ENCODE results near the gene HOXC13. TPM values are rescaled to one million over a fixed set of nuclear protein-coding genes. Genes with fewer than 3 reads are reported as not detected.

Gene HOXC13
- total RNA-seq, 4 donors from 2014 or later = not detected

DNA sequence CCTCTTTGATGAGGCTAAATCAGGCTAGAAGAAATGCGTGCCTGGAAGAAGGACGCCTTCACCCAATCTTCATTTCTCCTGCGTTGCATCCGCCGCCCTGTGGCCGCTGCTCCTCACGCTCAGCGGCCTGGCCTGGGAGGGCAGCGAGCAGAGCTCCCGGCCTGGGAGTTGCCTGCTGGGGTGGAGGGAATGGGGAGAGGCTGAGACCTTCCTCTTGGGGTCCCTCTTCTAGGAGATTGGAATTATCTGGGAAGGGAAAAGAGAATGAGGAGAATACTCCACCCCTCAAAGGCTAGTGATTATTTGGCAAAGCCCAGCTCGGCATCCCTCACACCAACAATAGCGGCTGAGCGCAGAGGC is 13.7 kb downstream of the HOXC13 start:
- no peak overlapping the region for H3K27ac ChIP-seq (replicated peaks in 1 of 4)
- H3K4me3 ChIP-seq = no peak overlapping the region
- intact Hi-C loops (cut with DNase I) = no loop called here
- peaks cover 10 to 100% (median 90%) of the 10 kb centered on the region in 4 donors for H3K27me3 ChIP-seq
- TF ChIP-seq EP300 (IDR thresholded peaks at IDR 0.05) (no peak), POLR2A (IDR thresholded peaks at IDR 0.05; ENCODE audit: low read depth) (no peak), POLR2AphosphoS5 (IDR thresholded peaks at IDR 0.05) (no peak)
- TF ChIP-seq, protein P1, sequence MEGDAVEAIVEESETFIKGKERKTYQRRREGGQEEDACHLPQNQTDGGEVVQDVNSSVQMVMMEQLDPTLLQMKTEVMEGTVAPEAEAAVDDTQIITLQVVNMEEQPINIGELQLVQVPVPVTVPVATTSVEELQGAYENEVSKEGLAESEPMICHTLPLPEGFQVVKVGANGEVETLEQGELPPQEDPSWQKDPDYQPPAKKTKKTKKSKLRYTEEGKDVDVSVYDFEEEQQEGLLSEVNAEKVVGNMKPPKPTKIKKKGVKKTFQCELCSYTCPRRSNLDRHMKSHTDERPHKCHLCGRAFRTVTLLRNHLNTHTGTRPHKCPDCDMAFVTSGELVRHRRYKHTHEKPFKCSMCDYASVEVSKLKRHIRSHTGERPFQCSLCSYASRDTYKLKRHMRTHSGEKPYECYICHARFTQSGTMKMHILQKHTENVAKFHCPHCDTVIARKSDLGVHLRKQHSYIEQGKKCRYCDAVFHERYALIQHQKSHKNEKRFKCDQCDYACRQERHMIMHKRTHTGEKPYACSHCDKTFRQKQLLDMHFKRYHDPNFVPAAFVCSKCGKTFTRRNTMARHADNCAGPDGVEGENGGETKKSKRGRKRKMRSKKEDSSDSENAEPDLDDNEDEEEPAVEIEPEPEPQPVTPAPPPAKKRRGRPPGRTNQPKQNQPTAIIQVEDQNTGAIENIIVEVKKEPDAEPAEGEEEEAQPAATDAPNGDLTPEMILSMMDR (IDR thresholded peaks at IDR 0.05) = no peak
- no peaks in the 10 kb centered on the region for H3K9me3 ChIP-seq
- DNase-seq (ENCODE audit: extremely low spot score) = no peak
- no peaks in the 10 kb centered on the region for H3K36me3 ChIP-seq
- peaks cover 7 to 48% (median 31%) of the 10 kb centered on the region in 4 donors for H3K4me1 ChIP-seq
- 10% methylated on average over 13 of the region's 13 CpGs for WGBS

DNA sequence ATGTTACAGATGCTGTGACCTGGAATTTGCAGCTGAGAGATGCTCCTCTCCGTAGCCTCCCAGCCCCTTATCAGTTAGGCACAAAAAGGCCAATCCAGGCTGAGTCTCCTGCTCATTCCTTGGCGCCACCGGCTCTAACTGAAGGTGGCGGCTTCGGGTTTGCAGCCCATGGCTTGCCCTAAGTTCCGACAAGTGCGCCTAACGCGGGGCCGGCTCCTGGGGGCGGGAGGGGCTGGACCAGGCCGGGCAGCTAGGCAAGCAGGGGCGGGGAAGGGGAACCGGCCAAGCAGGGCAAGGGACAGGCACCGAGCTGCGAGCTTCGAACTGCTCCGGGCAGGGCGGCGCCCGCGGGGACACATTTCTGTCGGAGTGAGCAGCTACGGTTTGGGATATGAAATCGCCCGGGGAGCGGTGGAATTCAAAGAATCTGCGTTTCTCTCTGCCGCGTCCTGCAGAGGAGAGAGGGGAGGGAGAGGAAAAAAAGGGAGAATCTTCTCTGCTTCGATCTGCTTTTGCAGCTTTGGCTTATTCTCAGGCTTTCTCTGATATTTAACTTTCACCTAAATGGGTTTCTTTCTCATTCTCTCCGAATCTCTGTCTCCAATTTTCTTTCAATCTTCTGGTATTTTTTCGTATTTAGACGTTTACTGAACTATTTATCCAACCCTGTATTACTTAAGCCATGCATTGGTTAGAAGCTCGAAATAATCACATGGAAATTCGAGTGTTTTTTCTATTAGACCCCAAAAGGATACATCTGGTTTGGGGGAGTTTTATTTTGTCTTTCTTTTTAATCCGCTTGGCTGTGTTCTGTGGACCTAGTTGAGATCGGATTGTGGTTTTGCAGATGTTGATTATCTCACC is 14.5 kb downstream of the HOXC13 start:
- Histone ChIP-seq H3K27me3 (peaks cover 10 to 100% (median 93%) of the 10 kb centered on the region in 4 donors), H3K9me3 (no peaks in the 10 kb centered on the region), H3K4me3 (no peak overlapping the region), H3K36me3 (no peaks in the 10 kb centered on the region), H3K4me1 (peaks cover 7 to 48% (median 31%) of the 10 kb centered on the region in 4 donors), H3K27ac (replicated peaks in 1 of 4) (no peak overlapping the region)
- DNase-seq (ENCODE audit: extremely low spot score) = no peak
- TF ChIP-seq POLR2A (IDR thresholded peaks at IDR 0.05; ENCODE audit: low read depth) (no peak), POLR2AphosphoS5 (IDR thresholded peaks at IDR 0.05) (no peak), EP300 (IDR thresholded peaks at IDR 0.05) (no peak)
- TF ChIP-seq, protein P1 (IDR thresholded peaks at IDR 0.05) = no peak
- intact Hi-C loops (cut with DNase I) = no loop called here
- WGBS = 10% methylated on average over 24 of the region's 38 CpGs

DNA sequence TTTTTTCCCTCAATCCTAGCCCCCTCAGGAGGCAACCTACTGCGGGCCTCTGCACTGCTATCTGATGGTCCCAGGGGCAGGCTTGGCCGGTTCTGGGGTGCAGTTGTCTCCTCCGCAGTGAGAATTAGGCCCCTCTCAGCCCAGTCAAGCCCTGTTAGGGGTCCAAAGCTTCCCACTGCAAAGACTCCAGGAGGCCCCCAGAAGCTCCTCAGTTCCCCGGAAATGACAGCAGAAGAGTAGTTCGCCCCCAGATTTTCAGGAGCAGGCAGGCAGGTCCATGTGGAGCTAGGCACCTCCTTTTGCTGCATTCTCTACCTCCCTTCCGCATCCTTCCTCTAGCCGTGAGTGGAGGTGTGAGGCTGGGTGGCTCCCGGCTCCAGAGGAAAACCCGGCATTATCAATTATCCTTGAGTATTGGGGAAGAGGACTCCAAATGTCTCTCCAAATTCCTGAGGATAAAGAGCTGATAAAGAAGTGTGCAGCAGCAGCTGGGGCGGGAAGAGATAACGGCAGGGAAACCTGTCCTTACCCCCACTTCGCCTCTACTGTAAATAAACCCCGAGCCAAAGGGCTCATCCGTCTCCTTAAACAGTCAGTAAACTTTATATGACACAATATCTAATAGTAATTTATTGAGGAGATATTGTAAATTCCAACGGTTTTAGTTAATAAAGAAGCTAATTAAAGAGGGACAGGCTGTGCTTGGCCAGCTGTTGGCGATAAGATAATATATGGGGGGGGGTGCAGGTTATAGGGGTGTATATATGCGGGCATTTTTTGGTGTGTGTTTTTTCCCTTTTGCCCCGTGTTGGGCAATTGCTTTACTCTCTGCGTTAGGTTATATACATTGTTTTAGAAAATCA is 15.4 kb downstream of the HOXC13 start:
- H3K27ac ChIP-seq (replicated peaks in 1 of 4) = no peak overlapping the region
- H3K27me3 ChIP-seq = peaks cover 10 to 100% (median 98%) of the 10 kb centered on the region in 4 donors
- H3K36me3 ChIP-seq = no peaks in the 10 kb centered on the region
- no peaks in the 10 kb centered on the region for H3K9me3 ChIP-seq
- H3K4me3 ChIP-seq = no peak overlapping the region
- intact Hi-C loops (cut with DNase I) = no loop called here
- TF ChIP-seq, protein P1 (IDR thresholded peaks at IDR 0.05) = no peak
- no peak for TF ChIP-seq POLR2AphosphoS5 (IDR thresholded peaks at IDR 0.05)
- TF ChIP-seq POLR2A (IDR thresholded peaks at IDR 0.05; ENCODE audit: low read depth) = no peak
- H3K4me1 ChIP-seq = peaks cover 7 to 48% (median 31%) of the 10 kb centered on the region in 4 donors
- WGBS = 8% methylated on average over 19 of the region's 19 CpGs
- DNase-seq (ENCODE audit: extremely low spot score) = no peak

DNA sequence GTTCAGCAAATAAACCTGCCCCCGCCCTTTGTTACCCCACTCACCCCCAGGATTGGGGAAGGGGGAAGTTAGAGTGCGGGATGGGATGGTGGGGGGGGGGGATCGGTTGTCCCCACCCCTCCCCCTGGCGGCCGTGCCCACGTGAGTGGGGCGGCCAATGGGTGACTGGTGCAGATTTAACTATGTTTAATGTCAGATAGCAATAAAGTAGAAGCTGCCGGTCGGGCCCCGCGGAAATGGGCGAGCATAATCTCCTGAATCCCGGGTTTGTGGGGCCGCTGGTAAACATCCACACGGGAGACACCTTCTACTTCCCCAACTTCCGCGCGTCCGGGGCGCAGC is 16.0 kb downstream of the HOXC13 start, which contains the start of gene HOXC12:
Gene HOXC12, plus strand, starts transcription at position 210 of the 342 bp plus-strand sequence. Its CDS starts 27 bp downstream, at position 237.
- no peak for TF ChIP-seq POLR2AphosphoS5 (IDR thresholded peaks at IDR 0.05)
- TF ChIP-seq POLR2A (IDR thresholded peaks at IDR 0.05; ENCODE audit: low read depth) = no peak
- TF ChIP-seq, protein P1 (IDR thresholded peaks at IDR 0.05) = no peak
- TF ChIP-seq EP300 (IDR thresholded peaks at IDR 0.05) = no peak
- Histone ChIP-seq H3K9me3 (no peaks in the 10 kb centered on the region), H3K36me3 (no peaks in the 10 kb centered on the region), H3K27ac (replicated peaks in 1 of 4) (no peak within 1 kb of the TSS), H3K4me3 (no peak within 1 kb of the TSS), H3K4me1 (peaks cover 7 to 48% (median 31%) of the 10 kb centered on the region in 4 donors), H3K27me3 (peaks cover 10 to 100% (median 98%) of the 10 kb centered on the region in 4 donors)
- intact Hi-C loops (cut with DNase I) = no loop called here
- DNase-seq (ENCODE audit: extremely low spot score) = no peak
- WGBS = 0% methylated on average over 6 of the region's 20 CpGs
